ENCODE data around the gene OR5AN1.
"Not testable (repeated sequence)": the region's sequence is repeated elsewhere in the genome, so short reads cannot be mapped to it uniquely, and the experiment has no call there.

Gene OR5AN1, protein sequence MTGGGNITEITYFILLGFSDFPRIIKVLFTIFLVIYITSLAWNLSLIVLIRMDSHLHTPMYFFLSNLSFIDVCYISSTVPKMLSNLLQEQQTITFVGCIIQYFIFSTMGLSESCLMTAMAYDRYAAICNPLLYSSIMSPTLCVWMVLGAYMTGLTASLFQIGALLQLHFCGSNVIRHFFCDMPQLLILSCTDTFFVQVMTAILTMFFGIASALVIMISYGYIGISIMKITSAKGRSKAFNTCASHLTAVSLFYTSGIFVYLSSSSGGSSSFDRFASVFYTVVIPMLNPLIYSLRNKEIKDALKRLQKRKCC

DNA sequence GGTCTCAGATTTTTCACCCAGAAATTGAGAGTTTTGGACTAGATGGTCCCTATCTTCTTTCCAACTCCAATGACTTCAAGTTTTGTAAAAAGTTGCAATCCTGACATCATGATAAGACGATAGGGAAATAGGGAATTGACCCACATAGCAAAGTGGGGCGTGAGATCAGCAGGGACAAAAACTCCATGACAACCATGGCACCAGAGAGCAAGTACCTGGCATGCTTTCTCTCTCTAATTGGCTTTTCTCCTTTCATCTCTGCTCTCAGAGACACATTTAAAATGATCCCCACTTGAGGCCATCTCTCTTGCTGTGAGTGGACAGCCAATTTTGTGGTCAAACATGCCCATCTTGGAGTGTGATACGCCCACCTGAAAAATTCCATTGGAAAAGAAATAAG is at the start of gene OR5AN1:
Gene OR5AN1 (plus strand): TSS at position 301 of the 400 bp plus-strand sequence. CDS start 5,564 bp downstream, outside the sequence.
- no peak for DNase-seq

DNA sequence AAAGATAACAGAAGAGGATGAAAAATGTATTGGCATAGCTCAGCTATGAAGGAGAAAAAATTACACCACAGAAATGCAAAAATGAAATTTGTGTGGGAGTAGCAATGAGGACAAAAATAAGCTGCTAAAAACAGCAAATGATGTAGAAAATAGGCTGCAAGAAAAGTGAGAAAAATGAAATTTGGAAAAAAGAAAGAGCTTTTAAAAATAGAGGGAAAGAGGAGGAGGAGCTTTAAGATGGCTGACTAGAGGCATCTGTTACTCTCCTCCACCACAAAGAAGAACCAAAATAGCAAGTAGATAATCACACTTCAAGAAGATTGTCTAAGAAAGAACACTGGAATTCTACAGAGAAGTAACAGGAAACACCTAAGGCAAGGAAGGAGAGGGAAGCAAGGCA is 23.7 kb upstream of the OR5AN1 start:
- no peak for DNase-seq

DNA sequence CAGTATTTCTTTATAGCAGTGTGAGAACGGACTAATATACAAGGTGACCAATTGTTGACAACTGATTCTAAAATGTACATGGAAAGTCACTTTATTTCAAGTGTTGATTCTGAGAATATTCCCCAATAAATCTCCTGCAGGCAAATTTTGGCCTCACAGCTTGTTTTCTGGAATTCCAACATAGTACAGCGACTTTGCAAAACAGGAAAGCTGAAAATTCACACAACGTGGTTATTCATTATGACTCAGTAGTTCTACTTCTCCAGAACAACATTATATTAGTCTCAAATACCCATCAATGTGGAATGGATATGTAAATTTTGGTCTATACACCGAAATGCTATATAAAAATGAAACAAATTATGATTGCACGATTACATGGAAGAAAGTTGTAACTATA is 22.5 kb upstream of the OR5AN1 start:
- DNase-seq = no peak

DNA sequence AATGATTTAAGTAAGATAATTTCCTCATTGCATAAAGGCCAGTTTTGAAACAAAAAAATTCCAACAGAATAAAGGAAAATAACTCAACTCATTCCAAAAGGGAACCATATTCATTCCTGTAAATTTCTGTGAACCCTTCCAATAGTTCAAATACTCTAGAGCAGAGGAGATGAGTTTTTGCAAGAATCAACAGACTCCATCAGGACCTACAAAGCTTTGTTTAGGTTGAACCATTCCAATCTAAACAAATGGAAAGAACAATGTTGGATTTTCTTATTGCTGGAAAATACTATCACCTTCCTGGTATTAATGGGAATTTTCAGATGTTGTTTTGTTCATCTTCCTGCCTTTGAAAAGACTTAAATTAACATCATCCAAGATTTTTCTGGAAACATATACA is 21.8 kb upstream of the OR5AN1 start:
- no peak for DNase-seq

DNA sequence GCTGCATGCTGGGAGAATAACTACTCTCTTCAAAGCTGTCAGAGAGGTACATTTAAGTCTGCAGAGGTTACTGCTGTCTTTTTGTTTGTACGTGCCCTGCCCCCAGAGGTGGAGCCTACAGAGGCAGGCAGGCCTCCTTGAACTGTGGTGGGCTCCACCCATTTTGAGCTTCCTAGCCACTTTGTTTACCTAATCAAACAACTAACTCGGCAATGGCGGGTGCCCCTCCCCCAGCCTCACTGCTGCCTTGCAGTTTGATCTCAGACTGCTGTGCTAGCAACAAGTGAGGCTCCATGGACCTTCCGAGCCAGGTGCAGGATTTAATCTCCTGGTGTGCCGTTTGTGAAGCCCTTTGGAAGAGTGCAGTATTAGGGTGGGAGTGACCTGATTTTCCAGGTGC is 9.0 kb upstream of the OR5AN1 start:
- not testable (repeated sequence) for DNase-seq

DNA sequence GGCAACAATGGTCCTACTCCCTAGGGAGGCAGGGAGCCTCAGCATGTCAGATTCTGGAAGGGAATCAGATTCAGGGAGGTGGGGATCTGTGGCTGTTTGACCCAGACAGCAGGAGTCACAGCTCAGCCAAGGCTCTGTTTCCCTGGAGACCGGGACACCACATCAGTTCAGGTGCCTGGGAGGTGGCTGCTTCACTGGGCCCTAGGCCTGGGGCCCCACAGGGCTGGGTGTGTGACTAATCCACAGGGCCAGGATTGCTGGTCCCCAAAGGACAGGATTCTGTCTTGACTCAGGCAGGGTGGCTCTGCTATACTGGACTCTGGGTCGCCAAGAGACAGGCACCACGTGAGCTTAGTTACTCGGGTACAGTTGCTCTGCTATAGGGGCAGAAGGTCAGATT is 3.5 kb upstream of the OR5AN1 start:
- DNase-seq = no peak

DNA sequence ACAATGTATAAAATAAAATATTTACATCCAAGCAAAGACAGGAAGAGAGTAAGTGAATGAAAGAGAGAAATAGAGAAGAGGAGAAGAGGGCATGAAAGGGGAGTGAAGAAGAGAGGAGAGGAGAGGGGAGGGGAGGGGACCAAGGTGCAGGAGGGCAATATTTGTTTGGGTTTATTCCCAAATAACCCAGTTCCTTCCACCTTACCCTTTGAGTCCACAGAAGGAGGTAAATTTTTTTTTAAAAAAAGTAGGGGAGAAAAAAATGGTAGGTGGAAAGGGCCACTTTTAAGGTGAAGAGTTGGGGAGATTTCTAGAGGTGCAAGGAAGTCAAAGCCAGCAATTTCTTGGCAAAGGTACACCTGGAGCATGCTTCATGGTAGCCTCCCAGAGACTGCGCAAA is 2.1 kb upstream of the OR5AN1 start:
- no peak for DNase-seq

DNA sequence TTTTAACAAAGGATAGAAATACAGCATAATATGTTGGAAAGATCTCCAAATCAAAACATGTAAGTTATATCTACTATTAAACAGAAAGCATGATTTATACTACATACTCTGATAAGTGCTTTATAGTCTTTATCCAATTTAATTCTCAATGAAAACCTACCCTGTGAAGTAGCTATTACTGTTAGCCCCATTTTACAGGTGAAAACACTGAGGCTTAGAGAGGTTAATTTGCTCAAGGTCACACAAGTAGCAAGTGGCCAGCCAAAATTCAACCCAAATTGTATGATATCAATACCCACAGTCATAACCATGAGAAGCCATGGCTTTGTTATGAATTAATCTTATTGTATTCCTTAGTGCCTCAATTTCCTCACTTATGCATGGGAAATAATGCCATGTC is 675 bp upstream of the OR5AN1 start:
- no peak for DNase-seq

DNA sequence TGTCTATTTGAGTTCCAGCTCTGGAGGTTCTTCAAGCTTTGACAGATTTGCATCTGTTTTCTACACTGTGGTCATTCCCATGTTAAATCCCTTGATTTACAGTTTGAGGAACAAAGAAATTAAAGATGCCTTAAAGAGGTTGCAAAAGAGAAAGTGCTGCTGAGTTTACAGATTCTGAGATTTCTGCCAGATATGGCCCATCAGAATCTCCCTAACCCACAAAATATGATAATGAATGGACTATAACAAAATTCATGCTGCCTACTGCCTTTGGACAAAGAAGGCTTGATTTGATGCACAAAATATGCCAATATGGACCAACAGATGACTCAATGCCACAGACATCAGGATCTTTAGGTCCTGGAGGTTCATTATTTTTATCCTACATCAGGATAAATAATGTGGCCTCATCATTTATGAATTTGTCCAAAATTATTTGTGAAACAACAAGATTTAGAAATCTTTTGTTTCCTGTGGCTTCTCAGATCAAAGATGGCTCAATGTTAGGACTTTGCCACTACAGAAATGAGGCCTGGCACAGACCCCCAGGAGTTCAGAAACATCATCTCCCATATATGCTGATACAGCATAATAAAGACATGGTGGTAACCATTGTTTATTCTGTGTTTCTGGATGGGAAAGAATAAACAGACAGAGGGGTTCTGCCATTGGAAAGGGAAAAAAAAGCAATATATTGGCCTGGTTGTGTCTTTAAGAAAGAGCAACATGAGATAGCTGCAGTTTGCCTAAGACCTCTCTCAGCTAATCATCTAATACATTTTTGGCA is 6.7 kb downstream of the OR5AN1 start:
- DNase-seq = no peak

DNA sequence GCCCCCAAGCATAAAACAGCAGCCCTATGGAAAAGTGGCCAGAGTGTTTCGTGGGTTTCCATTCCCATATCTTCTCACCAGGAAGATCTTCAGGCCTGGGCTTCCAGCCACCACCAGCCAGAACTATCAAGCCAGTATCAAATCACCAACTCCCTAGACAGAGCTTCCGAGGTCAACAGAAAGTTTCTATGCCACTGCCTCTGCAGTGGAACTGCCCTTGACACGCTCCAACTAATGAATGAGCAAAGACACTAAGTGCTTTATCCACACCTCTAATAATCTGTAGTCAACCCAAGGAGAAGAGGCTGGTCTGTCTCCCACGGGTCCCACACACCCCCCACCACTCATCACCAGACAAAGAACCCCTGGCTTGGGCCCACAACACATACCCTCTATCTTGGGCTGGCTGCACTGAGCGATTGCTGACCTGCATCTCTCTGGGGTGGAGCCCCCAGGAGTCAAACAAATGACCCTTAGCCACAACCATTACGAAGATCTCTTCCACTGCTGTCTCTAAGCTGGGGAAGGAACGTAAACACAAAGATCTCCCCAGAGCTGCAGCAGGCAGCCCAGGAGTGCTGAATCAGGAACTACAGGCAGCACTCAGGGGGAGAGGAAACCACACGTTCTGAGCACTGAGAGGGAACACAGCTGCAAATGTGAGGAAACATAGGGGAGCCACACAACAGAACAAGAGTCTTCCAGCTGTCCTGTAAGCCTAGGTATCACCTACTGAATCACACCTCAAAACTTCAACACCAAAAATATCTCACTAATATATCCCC is 9.7 kb downstream of the OR5AN1 start:
- peak in 1 of 56 donors; percentile 2 for DNase-seq

DNA sequence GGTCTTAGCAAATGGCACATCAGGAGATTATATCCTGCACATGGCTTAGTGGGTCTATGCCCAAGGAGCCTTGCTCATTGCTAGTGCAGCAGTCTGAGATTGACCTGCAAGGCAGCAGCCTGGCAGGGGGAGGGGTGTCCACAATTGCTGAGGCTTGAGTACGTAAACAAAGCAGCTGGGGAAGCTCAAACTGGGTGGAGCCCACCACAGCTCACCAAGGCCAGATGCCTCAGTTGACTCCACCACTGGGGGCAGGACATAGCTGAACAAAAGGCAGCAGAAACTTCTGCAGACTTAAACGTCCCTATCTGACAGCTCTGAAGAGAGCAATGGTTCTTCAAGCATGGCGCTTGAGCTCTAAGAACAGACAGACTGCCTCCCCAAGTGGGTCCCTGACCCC is 13.6 kb downstream of the OR5AN1 start:
- not testable (repeated sequence) for DNase-seq

DNA sequence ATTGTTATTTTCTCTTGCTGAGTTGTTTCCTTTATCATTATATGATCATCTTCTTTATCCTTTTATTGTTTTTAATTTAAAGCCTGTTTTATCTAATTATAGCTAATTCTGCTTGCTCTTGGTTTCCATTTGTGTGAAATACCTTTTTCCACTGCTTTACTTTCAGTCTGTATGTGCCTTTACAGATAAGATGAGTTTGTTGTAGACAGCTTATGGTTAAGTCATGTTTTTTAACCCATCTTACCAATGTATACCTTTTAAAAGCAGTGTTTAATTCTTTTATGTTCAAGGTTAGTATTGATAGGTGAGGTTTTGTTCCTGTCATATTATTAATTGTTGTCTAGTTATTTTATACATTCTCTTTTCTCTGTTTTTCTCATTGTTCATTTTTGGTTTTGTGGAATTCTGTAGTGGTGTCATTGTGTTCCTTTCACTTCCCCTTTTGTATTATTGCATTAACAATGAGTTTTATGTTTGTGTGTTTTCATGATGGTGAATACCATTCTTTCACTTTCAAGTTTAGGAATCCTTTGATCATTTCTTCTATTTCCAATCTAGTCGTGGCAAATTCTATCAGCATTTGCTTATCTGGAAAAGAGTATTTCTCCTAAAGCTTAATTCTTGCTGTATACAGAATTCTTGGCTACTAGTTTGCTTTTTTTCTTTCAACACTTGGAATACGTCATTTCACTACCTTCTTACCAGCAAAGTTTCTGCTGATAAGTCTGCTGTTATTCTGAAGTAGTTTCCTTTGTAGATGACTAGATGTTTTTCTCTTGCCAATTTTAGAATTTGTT is 21.8 kb downstream of the OR5AN1 start:
- no peak for DNase-seq

DNA sequence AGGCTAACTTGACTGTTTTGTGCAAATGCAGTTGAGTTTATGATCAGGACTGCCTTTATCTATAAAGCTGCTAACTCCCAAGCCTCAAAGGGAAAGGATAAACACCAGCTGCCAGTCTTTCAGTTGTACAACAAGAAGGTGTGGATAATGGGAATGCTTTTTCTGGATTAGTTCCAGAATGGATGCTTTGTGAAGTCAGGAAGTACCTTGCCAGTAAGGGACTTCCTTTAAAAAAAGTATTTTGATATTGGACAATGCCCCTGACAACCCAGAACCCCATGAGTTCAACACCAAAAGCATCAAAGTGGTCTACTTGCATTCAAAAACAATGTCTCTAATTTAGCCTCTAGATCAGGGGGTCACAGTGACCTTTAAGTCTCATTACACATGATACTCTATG is 35.5 kb downstream of the OR5AN1 start:
- no peak for DNase-seq

DNA sequence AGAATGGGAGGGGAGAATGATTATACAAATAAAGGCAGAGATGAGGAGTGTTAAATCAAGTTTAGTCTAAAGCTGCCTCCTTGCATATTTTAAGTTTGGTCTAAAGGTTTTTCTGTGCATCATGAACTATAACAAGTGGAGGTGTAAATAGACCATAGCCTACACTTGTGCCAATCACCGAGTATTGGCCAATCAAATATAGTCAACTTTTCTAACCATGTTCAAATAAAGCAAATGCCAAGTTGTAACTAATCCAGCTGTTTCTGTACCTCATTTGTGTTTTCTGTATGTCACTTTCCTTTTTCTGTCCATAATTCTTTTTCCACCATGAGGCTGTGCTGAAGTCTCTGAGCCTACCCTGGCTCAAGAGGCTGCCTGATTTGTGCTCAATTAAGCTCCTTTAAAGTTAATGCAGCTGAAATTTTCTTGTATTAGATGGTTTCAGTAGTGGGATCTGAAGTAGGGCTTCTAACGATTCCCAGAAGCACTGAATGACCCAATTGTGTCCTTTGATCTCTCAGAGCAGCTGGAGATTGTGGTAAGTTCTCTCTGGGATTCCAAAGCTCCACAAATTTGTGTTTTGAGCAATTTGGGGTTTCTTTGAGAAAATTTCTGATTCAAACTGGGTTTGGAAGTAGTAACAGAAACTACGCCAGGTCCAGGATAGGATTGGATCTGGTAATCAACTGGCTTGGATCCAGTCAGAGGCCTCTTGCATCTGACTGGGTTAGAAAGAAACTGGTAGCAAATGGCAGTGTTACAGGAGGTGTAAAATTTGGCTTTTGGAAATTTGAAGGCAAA is 42.0 kb downstream of the OR5AN1 start:
- DNase-seq = no peak

DNA sequence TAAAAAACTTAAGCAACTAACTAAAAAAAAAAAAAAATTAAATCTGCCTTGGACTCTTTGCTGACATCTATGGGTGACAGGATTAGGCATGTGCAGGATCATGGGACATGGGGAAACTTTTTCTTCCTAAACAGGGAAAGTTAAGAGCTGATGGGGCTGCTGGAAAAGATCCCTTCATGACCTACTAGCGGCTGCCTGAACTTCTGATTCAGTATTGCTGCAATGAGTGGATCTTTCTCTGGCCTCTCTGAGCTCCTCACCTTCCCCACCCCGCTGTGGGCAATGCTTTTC is 42.5 kb downstream of the OR5AN1 start:
- no peak for DNase-seq

DNA sequence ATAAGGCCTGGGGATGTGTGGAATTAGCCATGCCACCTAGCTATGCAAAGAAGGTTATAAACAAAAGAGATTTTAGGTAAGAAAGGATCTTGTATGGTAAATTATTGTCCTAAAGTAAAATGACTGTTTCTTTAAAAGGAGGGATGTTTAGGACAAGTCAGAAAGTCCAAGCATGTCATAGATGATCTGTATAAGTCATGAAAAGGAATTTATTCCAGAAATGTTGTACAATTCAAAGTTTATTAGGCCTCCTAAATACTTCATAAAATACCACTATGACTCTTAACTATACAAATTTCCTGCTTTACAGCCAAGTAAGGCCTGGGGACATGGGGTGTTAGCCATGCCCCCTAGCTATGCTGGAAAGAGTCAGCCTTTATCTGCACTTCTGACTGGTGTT is 44.9 kb downstream of the OR5AN1 start:
- DNase-seq = no peak

DNA sequence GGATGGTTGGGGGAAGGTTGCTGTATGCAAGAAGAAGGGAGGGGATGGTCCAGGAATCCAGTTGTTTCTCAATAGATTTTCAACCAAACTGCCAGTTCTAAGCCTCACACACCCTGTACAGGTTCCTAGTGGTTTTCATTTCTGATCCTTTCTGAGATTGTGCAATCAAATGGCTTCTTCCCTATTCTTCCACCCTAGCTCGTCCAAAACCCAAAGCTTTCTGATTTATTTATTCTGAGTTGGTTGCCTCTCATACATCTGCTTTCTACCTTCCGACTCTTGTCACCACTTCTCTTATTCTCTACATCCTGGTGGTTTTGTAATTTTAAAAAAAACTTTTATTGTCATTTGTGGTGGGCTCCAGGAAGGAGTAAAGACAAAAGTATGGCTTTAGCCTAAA is 55.0 kb downstream of the OR5AN1 start:
- no peak for DNase-seq

DNA sequence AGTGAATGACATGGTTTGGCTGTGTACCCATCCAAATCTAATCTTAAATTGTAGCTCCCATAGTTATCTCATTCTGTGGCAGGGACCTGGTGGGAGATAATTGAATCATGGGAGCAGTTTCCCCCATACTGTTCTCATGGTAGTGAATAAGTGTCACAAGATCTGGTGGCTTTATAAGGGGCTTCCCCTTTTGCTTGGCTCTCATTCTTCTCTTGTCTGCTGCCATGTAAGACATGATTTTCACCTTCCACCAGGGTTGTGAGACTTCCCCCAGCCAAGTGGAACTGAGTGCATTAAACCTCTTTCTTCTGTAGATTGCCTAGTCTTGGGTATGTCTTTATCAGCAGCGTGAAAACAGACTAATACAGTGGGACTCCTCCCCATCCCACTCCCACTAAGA is 56.4 kb downstream of the OR5AN1 start:
- DNase-seq = no peak

DNA sequence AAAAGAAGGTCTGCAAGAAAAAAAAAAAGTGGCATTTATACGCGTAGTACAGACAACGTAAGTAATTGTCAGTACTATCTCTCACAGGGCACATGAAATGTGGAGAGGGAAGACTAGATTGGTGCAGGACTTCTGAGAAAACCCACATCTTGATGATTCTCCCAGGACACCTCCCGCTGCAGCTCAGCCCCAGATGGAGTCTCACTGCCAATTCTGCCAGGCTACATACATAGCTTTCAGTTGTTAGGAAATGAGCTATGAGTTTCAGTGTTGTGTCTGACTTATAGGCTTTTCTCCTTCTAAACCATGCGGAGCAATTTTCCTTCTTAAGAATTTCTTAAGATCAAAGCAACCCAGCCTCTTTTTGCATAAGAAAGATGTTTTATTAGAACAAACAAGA is 57.9 kb downstream of the OR5AN1 start:
- DNase-seq = no peak

DNA sequence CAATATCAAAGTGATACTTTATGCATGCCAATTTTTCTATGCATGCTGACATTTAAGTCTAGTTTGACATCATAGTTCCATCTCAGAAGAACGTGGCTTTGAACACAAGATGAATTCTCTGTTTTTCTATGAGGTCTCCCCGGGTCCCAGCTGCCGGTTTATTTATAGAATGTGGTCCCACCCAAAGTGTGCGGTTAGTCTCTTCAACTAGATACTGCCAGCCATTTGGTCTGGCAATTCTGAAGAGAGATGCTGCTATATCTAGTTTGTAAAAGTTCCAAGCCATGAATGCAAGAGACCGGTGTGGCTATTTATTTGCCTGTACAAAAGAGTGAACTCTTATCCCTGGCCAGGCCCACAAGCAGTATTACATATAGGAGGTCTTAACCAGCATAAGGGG is 58.3 kb downstream of the OR5AN1 start:
- no peak for DNase-seq

DNA sequence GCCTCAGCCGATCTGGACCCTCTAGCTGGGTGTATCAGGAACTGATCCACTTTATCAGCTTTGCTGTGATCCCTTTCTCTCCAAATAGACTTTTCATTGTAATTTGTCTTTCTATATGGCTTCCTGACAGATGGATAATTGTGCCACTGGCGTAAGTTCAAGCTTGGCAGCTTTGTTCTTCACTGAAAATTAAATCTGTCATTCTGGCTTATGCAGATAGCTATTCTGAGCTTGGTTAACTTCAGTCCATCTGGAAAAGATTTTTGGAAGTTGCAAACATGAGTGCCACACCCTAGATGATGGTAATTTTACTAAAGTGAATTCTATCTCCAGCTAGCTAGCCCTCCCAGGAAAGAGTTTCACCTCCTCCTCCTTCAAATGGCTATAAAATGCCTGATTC is 59.5 kb downstream of the OR5AN1 start:
- no peak for DNase-seq
